OCI-LY1 (cell line): ENCODE data around the gene SEPHS2.

Experiments
- H2AFZ ChIP-seq: fragments of 200-600 bp; sonication (generic), shearing (Covaris generic); 2 replicates; pipeline ENCODE4 v1.6.0; 2014; ENCODE audit warnings: antibody characterized with exemption, mild to moderate bottlenecking, low read length
- H3F3A ChIP-seq: fragments of 200-600 bp; sonication (generic), shearing (Covaris generic); 2 replicates; pipeline ENCODE4 v1.6.0; 2014; ENCODE audit warnings: mild to moderate bottlenecking, antibody characterized with exemption, low read length, moderate library complexity; ENCODE audit not compliant: insufficient read depth
- H3K27ac ChIP-seq: fragments of 200-600 bp; sonication (generic); 2 replicates; pipeline ENCODE4 v1.5.1; 2014; ENCODE audit warnings: low read length, mixed run types, mild to moderate bottlenecking, low read depth; ENCODE audit not compliant: poor library complexity, severe bottlenecking
- H3K27me3 ChIP-seq: fragments of 200-600 bp; sonication (generic); 2 replicates; pipeline ENCODE4 v1.6.0; 2014; ENCODE audit warnings: antibody characterized with exemption, mild to moderate bottlenecking, low read length, moderate library complexity; ENCODE audit not compliant: insufficient read depth
- H3K36me3 ChIP-seq: fragments of 200-600 bp; sonication (generic); 2 replicates; pipeline ENCODE4 v1.6.1; 2014; ENCODE audit warnings: mild to moderate bottlenecking, antibody characterized with exemption, low read length, moderate library complexity, mixed read lengths; ENCODE audit not compliant: insufficient read depth
- H3K4me1 ChIP-seq: fragments of 200-600 bp; sonication (generic); 2 replicates; pipeline ENCODE4 v1.5.1; 2014; ENCODE audit warnings: mild to moderate bottlenecking, low read length, moderate library complexity; ENCODE audit not compliant: insufficient read depth, severe bottlenecking
- H3K4me2 ChIP-seq: fragments of 200-600 bp; sonication (generic), shearing (Covaris generic); 2 replicates; pipeline ENCODE4 v1.6.1; 2014; ENCODE audit warnings: low read length
- H3K4me3 ChIP-seq: fragments of 200-600 bp; sonication (generic); 2 replicates; pipeline ENCODE4 v1.5.1; 2014; ENCODE audit warnings: low read length, low read depth, mild to moderate bottlenecking, mixed read lengths; ENCODE audit not compliant: poor library complexity, severe bottlenecking
- H3K79me2 ChIP-seq: fragments of 200-600 bp; shearing (Covaris generic); 2 replicates; pipeline ENCODE4 v1.6.1; 2016; ENCODE audit warnings: mixed run types, low read length, mixed read lengths; ENCODE audit not compliant: insufficient read depth
- H3K9ac ChIP-seq: fragments of 200-600 bp; sonication (generic), shearing (Covaris generic); 2 replicates; pipeline ENCODE4 v1.6.1; 2014; ENCODE audit warnings: mild to moderate bottlenecking, low read length, mixed read lengths
- H3K9me2 ChIP-seq: fragments of 200-600 bp; sonication (generic), shearing (Covaris generic); 2 replicates; pipeline ENCODE4 v1.6.1; 2014; ENCODE audit warnings: low read depth, mild to moderate bottlenecking, low read length, mixed read lengths
- H3K9me3 ChIP-seq: fragments of 200-600 bp; shearing (Covaris generic); 2 replicates; pipeline ENCODE4 v1.6.1; 2014; ENCODE audit warnings: low read length, mixed read lengths
- H4K20me1 ChIP-seq: fragments of 200-600 bp; sonication (generic), shearing (Covaris generic); 2 replicates; pipeline ENCODE4 v1.6.0; 2016; ENCODE audit warnings: mild to moderate bottlenecking, low read length; ENCODE audit not compliant: insufficient read depth
- EZH2 ChIP-seq: fragments of 200-600 bp; sonication (generic), shearing (Covaris generic); IDR thresholded peaks from 2 replicates; pipeline ENCODE4 v1.8.0; 2017; ENCODE audit warnings: borderline replicate concordance, mixed run types, mild to moderate bottlenecking, antibody characterized with exemption, low read length, moderate library complexity, mixed read lengths
- TF ChIP-seq, protein P1 (sequence below): fragments of 200-600 bp; sonication (generic), shearing (Covaris generic); IDR thresholded peaks from 2 replicates; pipeline ENCODE4 v1.5.1; 2017; ENCODE audit warnings: mild to moderate bottlenecking, antibody characterized with exemption, low read length, moderate library complexity, mixed read lengths

The SEPHS2 gene

DNA sequence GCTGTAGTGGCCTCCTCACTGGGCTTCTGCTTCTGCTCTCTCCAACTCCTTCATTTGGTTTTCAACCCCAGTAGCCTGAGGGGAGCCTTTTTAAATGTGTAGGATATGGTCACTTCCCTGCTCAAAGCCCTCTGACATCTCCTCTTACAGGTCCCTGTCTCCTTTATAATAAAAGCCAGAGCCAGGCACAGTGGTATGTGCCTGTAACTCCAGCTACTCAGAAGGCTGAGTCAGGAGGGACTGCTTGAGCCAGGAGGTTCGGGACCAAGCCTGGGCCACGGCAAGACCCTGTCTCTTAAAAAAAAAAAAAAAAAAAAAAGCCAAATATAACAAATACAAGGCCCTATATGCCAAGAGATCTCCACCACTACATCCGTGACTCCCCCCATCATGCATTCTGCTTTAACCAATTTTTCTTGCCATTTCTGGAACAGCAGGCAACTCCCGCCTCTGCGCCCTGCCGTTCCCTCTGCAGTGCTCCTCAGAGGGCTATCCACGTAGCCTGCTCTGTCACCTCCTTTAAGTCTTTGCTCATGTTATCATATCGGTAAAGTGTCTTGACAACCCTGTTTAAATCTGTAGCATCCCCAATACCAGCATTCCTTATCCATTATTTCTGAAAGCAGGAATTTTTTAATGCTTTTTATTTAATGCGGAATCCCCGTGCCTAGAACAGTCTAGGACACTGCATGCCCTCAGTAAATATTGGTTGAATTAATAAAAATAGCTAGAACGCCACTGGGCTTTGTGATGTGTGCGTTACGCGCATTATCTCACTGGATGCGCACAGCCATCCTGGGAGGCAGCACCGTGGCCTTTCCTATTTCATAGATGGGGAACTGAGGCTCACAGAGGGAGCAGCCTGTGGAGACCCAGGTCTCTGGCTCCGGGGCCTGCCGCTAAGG is 28.8 kb downstream of the SEPHS2 start:
- Histone ChIP-seq H3K27ac (peak overlapping the region; percentile 26), H3K9ac (peak overlapping the region; percentile 70), H3K4me1 (peaks cover 19% of the 10 kb centered on the region), H4K20me1 (no peaks in the 10 kb centered on the region), H2AFZ (no peak overlapping the region), H3K36me3 (peaks cover 41% of the 10 kb centered on the region), H3K9me2 (no peaks in the 10 kb centered on the region), H3K27me3 (no peaks in the 10 kb centered on the region), H3K9me3 (no peaks in the 10 kb centered on the region), H3K79me2 (no peaks in the 10 kb centered on the region), H3K4me2 (peak overlapping the region; percentile 59), H3F3A (no peaks in the 10 kb centered on the region), H3K4me3 (peak overlapping the region; percentile 54)
- no peak for TF ChIP-seq EZH2
- TF ChIP-seq, protein P1, sequence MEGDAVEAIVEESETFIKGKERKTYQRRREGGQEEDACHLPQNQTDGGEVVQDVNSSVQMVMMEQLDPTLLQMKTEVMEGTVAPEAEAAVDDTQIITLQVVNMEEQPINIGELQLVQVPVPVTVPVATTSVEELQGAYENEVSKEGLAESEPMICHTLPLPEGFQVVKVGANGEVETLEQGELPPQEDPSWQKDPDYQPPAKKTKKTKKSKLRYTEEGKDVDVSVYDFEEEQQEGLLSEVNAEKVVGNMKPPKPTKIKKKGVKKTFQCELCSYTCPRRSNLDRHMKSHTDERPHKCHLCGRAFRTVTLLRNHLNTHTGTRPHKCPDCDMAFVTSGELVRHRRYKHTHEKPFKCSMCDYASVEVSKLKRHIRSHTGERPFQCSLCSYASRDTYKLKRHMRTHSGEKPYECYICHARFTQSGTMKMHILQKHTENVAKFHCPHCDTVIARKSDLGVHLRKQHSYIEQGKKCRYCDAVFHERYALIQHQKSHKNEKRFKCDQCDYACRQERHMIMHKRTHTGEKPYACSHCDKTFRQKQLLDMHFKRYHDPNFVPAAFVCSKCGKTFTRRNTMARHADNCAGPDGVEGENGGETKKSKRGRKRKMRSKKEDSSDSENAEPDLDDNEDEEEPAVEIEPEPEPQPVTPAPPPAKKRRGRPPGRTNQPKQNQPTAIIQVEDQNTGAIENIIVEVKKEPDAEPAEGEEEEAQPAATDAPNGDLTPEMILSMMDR: no peak

DNA sequence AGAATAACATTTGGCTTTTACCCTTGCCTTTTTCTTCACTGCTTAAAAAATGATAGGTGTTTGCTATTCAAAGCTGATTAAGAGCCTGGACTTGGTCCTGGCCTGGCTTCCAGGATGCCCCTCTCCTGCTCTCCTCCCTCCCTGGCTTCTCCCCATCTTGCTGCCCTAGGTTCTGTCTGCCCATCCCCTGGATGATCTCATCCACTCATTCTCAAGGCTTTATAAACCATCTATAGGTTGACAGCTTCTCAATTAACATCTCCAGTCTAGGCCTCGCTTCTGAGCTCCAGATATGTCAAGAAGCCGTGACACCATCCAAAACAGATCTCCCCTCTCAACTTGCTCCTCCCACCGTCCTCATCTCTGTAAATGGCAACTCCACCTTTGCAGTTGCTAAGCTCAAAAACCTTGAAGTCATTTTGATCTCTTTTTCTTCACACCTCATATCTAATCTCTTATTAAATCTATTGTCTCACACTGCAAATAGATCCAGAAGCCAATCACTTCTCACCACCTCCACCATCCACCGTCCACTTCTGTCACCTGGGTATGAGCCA is 29.5 kb downstream of the SEPHS2 start:
- Histone ChIP-seq H3K27ac (peak overlapping the region; percentile 26), H2AFZ (no peak overlapping the region), H3K36me3 (peaks cover 45% of the 10 kb centered on the region), H3K4me3 (no peak overlapping the region), H3K9me3 (no peaks in the 10 kb centered on the region), H3K79me2 (no peaks in the 10 kb centered on the region), H3K9me2 (no peaks in the 10 kb centered on the region), H3F3A (no peaks in the 10 kb centered on the region), H3K27me3 (no peaks in the 10 kb centered on the region), H3K4me1 (peaks cover 19% of the 10 kb centered on the region), H4K20me1 (no peaks in the 10 kb centered on the region), H3K4me2 (no peak overlapping the region), H3K9ac (no peak overlapping the region; the same call in 1 of the 2 replicates)
- TF ChIP-seq EZH2: no peak
- TF ChIP-seq, protein P1: no peak

DNA sequence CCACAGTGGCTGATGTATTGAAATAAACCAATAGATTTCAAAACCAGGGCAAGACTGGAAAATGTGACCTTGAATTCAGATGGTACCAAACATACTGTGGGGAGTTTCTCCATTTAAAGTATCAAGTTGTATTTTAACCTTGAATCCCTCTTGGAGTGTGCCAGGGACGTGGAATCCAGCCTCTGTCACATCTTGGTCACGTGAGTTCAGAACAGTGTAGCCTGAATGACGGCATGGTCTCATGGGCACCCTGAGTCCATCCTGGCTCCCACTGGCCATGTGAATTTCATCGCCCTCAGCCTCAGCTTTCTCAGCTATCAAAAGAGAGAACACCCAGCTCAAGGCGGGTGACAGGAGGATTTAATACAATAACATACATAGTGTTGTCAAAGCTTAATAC is 31.5 kb downstream of the SEPHS2 start:
- no peaks in the 10 kb centered on the region for H3K9me3 ChIP-seq
- no peaks in the 10 kb centered on the region for H3K9me2 ChIP-seq
- H3K4me1 ChIP-seq: peaks cover 26% of the 10 kb centered on the region
- peaks cover 42% of the 10 kb centered on the region; the same call in 1 of the 2 replicates for H3K36me3 ChIP-seq
- H3K9ac ChIP-seq: no peak overlapping the region
- no peaks in the 10 kb centered on the region for H3K79me2 ChIP-seq
- no peak overlapping the region for H3K4me2 ChIP-seq
- TF ChIP-seq, protein P1: no peak
- no peak for TF ChIP-seq EZH2
- no peaks in the 10 kb centered on the region for H3F3A ChIP-seq
- no peak overlapping the region for H2AFZ ChIP-seq
- no peak overlapping the region for H3K27ac ChIP-seq
- H4K20me1 ChIP-seq: no peaks in the 10 kb centered on the region
- no peak overlapping the region for H3K4me3 ChIP-seq
- no peaks in the 10 kb centered on the region for H3K27me3 ChIP-seq
